Measurements from ENCODE around the gene AIG1.

Gene AIG1

GRCh38 chr6:143368426-143368825, 307.7 kb downstream of the AIG1 start:
- no peak for DNase-seq (ENCODE audit: extremely low spot score)
- no peak for TF ChIP-seq HDGF (IDR thresholded peaks at IDR 0.05; ENCODE audit: borderline replicate concordance)
- no peak for TF ChIP-seq TARDBP (IDR thresholded peaks at IDR 0.05)
- no peak for TF ChIP-seq SUZ12 (IDR thresholded peaks at IDR 0.05)
- TF ChIP-seq BHLHE40 (IDR thresholded peaks at IDR 0.05; ENCODE audit: borderline replicate concordance), result no peak
- no peak for TF ChIP-seq ZNF384 (IDR thresholded peaks at IDR 0.05)
- TF ChIP-seq, protein P1, sequence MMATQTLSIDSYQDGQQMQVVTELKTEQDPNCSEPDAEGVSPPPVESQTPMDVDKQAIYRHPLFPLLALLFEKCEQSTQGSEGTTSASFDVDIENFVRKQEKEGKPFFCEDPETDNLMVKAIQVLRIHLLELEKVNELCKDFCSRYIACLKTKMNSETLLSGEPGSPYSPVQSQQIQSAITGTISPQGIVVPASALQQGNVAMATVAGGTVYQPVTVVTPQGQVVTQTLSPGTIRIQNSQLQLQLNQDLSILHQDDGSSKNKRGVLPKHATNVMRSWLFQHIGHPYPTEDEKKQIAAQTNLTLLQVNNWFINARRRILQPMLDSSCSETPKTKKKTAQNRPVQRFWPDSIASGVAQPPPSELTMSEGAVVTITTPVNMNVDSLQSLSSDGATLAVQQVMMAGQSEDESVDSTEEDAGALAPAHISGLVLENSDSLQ (IDR thresholded peaks at IDR 0.05), result no peak
- TF ChIP-seq FOXK2 (IDR thresholded peaks at IDR 0.05), result no peak
- TF ChIP-seq SP1 (IDR thresholded peaks at IDR 0.05), result no peak
- TF ChIP-seq ARNT (IDR thresholded peaks at IDR 0.05), result no peak
- no peak for TF ChIP-seq FOXM1 (IDR thresholded peaks at IDR 0.05; ENCODE audit: borderline replicate concordance)
- TF ChIP-seq FOXA1 (IDR thresholded peaks at IDR 0.05), result no peak
- TF ChIP-seq LEF1 (IDR thresholded peaks at IDR 0.05; ENCODE audit: borderline replicate concordance), result no peak
- TF ChIP-seq CTBP1 (IDR thresholded peaks at IDR 0.05; ENCODE audit: borderline replicate concordance), result no peak
- no peak for TF ChIP-seq ELF4 (IDR thresholded peaks at IDR 0.05)
- no peak for TF ChIP-seq NFRKB (IDR thresholded peaks at IDR 0.05)
- no peak for TF ChIP-seq L3MBTL2 (conservative IDR thresholded peaks at IDR 0.05)
- CTCF ChIA-PET, result no interaction called here
- POLR2A ChIA-PET, result no interaction called here

GRCh38 chr6:143369971-143370370, 309.3 kb downstream of the AIG1 start:
- ChIA-PET POLR2A (no interaction called here), CTCF (no interaction called here)
- DNase-seq (ENCODE audit: extremely low spot score), result no peak
- TF ChIP-seq LEF1 (IDR thresholded peaks at IDR 0.05; ENCODE audit: borderline replicate concordance) (no peak), SP1 (IDR thresholded peaks at IDR 0.05) (no peak), ARNT (IDR thresholded peaks at IDR 0.05) (no peak), ELF4 (IDR thresholded peaks at IDR 0.05) (no peak), FOXM1 (IDR thresholded peaks at IDR 0.05; ENCODE audit: borderline replicate concordance) (no peak), FOXA1 (IDR thresholded peaks at IDR 0.05) (no peak)
- TF ChIP-seq, protein P1 (IDR thresholded peaks at IDR 0.05), result no peak

DNA sequence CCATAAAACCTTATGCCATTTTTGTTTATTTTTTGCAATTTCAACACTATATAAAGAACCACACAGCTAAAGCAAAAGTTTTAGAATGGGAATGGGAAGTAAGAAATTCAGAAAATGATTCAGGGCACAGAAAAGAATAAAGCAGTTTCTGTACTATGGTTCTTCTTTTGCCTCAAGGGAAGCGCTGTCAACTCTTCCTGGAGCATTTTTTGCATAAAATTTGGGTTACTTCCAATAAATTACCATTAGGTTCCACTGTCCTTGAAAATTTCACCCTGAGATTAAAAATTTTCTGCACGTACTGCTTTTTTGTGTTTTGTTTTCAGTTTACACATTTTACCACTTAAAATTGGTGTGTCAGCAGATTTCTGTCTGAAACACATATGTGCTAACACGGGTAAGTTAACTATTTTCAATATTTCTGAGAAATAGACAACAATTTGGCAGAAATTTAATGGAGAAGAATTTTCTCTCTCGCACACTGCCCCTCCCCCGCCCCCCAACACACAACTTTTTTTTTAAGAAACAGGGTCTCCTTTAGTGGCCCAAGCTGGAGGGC, 310.2 kb downstream of the AIG1 start:
- ChIA-PET POLR2A (no interaction called here), CTCF (no interaction called here)
- no peak for TF ChIP-seq ARNT (IDR thresholded peaks at IDR 0.05)
- no peak for TF ChIP-seq LEF1 (IDR thresholded peaks at IDR 0.05; ENCODE audit: borderline replicate concordance)
- no peak for TF ChIP-seq ZNF384 (IDR thresholded peaks at IDR 0.05)
- no peak for TF ChIP-seq FOXK2 (IDR thresholded peaks at IDR 0.05)
- TF ChIP-seq FOXM1 (IDR thresholded peaks at IDR 0.05; ENCODE audit: borderline replicate concordance), result no peak
- no peak for TF ChIP-seq SUZ12 (IDR thresholded peaks at IDR 0.05)
- TF ChIP-seq CTBP1 (IDR thresholded peaks at IDR 0.05; ENCODE audit: borderline replicate concordance), result no peak
- no peak for TF ChIP-seq NFRKB (IDR thresholded peaks at IDR 0.05)
- TF ChIP-seq L3MBTL2 (conservative IDR thresholded peaks at IDR 0.05), result no peak
- no peak for TF ChIP-seq SP1 (IDR thresholded peaks at IDR 0.05)
- TF ChIP-seq, protein P1 (IDR thresholded peaks at IDR 0.05), result no peak
- TF ChIP-seq HDGF (IDR thresholded peaks at IDR 0.05; ENCODE audit: borderline replicate concordance), result no peak
- no peak for DNase-seq (ENCODE audit: extremely low spot score)

- ChIA-PET POLR2A (no interaction called here), CTCF (no interaction called here)
- TF ChIP-seq LEF1 (IDR thresholded peaks at IDR 0.05; ENCODE audit: borderline replicate concordance) (no peak), FOXA1 (IDR thresholded peaks at IDR 0.05) (no peak), HDGF (IDR thresholded peaks at IDR 0.05; ENCODE audit: borderline replicate concordance) (no peak), TARDBP (IDR thresholded peaks at IDR 0.05) (no peak), ELF4 (IDR thresholded peaks at IDR 0.05) (no peak), ARNT (IDR thresholded peaks at IDR 0.05) (no peak), BHLHE40 (IDR thresholded peaks at IDR 0.05; ENCODE audit: borderline replicate concordance) (no peak), ZNF384 (IDR thresholded peaks at IDR 0.05) (no peak), L3MBTL2 (conservative IDR thresholded peaks at IDR 0.05) (no peak), NFRKB (IDR thresholded peaks at IDR 0.05) (no peak), FOXK2 (IDR thresholded peaks at IDR 0.05) (no peak), SUZ12 (IDR thresholded peaks at IDR 0.05) (no peak), FOXM1 (IDR thresholded peaks at IDR 0.05; ENCODE audit: borderline replicate concordance) (no peak), SP1 (IDR thresholded peaks at IDR 0.05) (no peak), CTBP1 (IDR thresholded peaks at IDR 0.05; ENCODE audit: borderline replicate concordance) (no peak)
- TF ChIP-seq, protein P1 (IDR thresholded peaks at IDR 0.05), result no peak
- DNase-seq (ENCODE audit: extremely low spot score), result no peak
Observed at GRCh38 chr6:143372199-143372882, 311.7 kb downstream of the AIG1 start.

GRCh38 chr6:143374014-143374413, 313.3 kb downstream of the AIG1 start:
- TF ChIP-seq HDGF (IDR thresholded peaks at IDR 0.05; ENCODE audit: borderline replicate concordance) (no peak), ARNT (IDR thresholded peaks at IDR 0.05) (no peak), ELF4 (IDR thresholded peaks at IDR 0.05) (no peak), SP1 (IDR thresholded peaks at IDR 0.05) (no peak), L3MBTL2 (conservative IDR thresholded peaks at IDR 0.05) (no peak), FOXM1 (IDR thresholded peaks at IDR 0.05; ENCODE audit: borderline replicate concordance) (no peak), LEF1 (IDR thresholded peaks at IDR 0.05; ENCODE audit: borderline replicate concordance) (no peak), SUZ12 (IDR thresholded peaks at IDR 0.05) (no peak), NFRKB (IDR thresholded peaks at IDR 0.05) (no peak), CTBP1 (IDR thresholded peaks at IDR 0.05; ENCODE audit: borderline replicate concordance) (no peak), BHLHE40 (IDR thresholded peaks at IDR 0.05; ENCODE audit: borderline replicate concordance) (no peak)
- TF ChIP-seq, protein P1 (IDR thresholded peaks at IDR 0.05), result no peak
- CTCF ChIA-PET, result interaction anchor here (0.7 kb wide), 1 partner anchor 1253 kb away, joined by 3 read pairs; no protein-coding TSS in a partner anchor
- no peak for DNase-seq (ENCODE audit: extremely low spot score)
- POLR2A ChIA-PET, result no interaction called here
